GM18502 (cell line): ENCODE measurements around the gene JMJD6.
A peak's percentile ranks its signal among the peaks of the same experiment; 100 is the strongest.
"Not testable (repeated sequence)": the region's sequence is repeated elsewhere in the genome, so short reads cannot be mapped to it uniquely, and the experiment has no call there.

Experiments used
- ATAC-seq: cut with Tn5 transposase; IDR thresholded peaks from one replicate; pipeline ENCODE4 v1.9.1; 2021; ENCODE audit warnings: mild to moderate bottlenecking; ENCODE audit not compliant: unreplicated experiment, poor library complexity

Gene JMJD6

GRCh38 chr17:76726231-76726775 lies at the start of gene JMJD6:
TSS of gene JMJD6 (minus strand) at chr17:76726606. CDS start at chr17:76726475, 131 bp downstream.
- peak; percentile 72 for ATAC-seq

DNA sequence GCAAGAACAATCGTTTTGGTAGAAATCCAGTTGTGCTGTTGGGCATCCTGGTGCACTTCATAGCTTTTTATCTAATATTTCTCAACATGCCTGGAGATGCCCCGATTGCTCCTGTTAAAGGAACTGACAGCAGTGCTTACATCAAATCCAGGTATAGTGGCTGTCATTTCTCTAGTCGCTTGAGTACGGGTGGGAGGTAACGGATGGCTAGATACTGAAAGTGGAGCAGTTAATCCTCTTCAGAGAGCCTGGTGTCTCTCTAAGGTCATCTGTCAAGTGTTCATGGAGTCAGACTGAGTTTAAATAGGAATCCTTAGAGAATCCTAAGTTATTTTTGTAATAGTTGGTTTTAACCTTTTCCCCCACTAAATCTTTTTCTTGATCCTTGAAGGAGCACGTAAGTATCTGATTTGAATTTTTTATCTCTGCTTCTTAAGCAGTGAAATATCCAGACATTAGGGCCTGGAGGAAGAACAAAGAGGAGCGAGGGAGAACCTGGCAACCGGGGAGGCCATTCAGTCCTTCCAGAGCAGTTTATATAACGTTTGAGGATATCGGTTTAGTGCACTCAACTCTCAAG lies 48.7 kb upstream of the JMJD6 start:
- ATAC-seq = no peak

DNA sequence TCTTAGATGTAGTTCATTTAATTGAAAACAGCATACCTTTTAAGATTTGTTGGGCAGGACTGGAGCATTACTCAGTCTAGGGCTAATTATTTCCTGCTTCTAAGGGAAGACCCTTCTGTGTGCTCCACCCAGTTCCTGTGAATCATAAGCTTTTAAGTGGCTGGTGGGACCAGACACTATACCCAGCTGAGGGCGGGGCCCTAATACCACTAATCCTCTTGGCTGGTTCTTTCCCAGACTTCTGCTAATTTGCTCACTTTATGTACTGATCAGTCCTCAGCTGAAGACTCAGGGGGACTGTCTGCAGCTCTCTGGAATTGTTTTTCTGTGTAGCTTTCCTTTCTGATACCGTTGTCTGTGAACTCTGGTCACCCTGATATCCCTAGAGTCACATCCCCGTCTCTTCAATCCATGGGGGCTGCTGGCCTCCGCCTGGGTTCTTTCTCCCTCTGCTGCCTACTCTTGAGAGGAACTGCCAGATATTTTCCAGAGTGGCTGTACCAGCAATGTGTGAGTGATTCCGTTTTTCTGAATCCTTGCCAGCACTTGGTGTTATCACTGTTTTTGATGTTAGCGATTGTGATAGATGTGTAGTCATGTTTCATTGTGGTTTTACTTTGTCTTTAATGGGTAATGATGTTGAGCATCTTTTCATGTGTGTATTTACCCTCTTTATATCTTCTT lies 46.6 kb upstream of the JMJD6 start:
- ATAC-seq = no peak

DNA sequence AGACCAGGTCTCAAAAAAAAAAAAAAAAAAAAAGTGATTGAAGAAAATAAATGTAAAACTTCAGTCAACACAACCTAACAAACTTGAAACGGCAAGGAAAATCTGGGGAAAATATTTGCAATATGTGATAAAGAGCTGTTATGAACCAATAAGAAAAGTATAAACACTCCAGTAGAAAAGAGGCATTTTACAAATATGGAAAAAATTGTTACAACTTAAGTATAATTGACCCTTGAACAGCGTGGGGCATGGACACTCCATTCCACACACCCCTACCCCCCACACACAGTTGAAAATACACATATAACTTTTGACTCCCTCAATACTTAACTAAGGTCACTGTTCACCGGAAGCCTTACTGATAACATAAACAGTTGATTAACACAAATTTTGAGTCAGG lies 32.2 kb upstream of the JMJD6 start:
- ATAC-seq = no peak

DNA sequence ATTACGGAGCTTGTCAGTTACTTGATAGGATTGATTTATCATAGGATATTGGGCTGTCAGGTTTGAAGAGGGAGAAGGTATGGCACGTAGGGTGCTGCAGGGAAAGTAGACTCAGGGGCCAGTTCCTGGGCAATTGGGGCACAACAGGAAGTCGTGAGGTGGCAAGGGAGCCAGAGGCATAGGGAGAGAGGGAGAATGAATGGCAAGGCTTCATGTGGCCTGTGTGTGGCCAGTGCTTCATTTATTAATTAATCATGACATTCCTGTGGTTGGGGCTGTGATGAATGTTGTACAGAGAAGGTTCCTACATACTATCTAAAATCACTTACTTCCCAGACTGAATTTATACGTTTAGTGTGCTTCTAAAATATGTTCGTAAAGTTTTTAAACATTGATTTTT lies 30.9 kb upstream of the JMJD6 start:
- no peak for ATAC-seq

GRCh38 chr17:76755285-76755684 lies 28.9 kb upstream of the JMJD6 start:
- ATAC-seq = no peak

DNA sequence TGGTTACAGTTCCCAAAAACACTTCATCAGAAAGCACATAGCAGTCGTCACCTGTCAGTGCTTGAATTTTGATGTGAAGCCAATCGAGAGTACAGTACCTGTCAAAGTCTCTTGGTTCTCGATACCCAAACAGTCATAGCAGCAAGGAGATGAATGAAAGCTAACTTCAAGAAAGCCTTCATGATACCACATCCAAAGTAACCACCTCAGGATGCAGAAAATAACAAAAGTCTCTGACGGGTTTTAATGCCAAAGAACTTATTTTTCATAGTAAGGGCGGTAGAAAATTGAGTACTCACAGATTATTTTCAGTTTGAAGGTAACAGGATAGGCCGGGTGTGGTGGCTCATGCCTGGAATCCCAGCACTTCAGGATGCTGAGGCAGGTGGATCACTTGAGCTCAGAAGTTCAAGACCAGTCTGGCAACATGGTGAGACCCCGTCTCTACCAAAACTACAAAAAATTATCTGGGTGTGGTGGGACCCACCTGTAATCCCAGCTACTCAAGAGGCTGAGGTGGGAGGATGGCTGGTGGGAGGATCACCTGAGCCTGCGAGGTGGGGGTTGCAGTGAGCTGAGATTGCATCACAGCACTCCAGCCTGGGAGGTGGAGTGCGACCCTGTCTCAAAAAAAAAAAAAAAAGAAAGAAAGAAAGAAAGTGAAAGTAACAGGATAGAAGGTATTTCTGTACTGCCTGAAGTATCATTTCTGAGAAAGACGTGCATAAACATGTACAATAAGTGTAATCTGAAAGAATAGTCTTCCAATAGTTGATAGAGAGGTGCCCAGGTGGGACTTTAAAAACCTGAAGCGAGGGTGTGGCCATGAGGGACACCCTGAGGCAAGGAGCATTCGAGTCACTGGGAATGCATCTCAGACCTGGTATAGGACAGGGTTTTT lies 26.9 kb upstream of the JMJD6 start:
- ATAC-seq = no peak

GRCh38 chr17:76752006-76752405 lies 25.6 kb upstream of the JMJD6 start:
- ATAC-seq = no peak

- ATAC-seq = no peak
These were observed 25.1 kb upstream of the JMJD6 start for GRCh38 chr17:76751416-76751993.

- no peak for ATAC-seq
These were observed 22.3 kb upstream of the JMJD6 start for GRCh38 chr17:76748657-76749056.

GRCh38 chr17:76747716-76748363 lies 21.4 kb upstream of the JMJD6 start:
- no peak for ATAC-seq

- not testable (repeated sequence) for ATAC-seq
These were observed 19.4 kb upstream of the JMJD6 start for GRCh38 chr17:76745785-76746184.

DNA sequence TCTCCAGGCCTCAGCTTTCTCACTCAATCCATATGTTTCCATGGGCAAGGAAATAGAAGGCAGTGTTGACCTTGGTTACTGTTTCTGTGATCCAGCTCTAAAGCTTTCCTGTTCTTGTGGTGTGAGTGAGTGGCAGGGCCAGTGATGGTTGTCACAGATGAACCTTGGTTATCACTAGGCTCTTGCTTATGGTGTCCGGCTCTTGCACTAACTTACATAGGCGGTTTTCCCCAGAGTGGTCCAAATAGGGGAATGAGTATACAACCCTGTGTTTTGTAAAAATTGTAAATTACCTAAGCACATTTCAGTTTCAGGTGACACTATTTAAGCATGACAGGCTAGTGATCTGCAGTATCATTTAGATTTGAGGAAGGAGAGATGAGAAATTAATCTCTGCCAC lies 18.3 kb upstream of the JMJD6 start:
- ATAC-seq = no peak

DNA sequence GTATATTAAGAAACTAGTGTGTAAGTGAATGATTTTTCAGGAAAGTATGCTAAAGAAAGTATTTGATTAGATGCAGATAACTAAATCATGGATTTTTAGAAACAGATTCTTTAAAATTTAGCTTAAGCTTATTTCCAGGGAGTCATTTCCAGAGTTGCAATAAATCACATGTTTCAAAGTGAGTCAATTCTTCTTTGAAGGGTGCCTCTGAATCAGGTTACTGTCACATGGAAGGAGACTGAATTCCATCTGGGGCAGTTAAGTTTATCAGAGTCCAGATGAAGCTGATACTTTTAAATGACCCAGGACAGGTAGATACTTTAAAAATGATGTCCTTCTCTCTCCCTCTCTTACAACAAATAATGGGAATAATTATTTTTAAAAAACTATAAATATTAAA lies 16.6 kb upstream of the JMJD6 start:
- no peak for ATAC-seq

DNA sequence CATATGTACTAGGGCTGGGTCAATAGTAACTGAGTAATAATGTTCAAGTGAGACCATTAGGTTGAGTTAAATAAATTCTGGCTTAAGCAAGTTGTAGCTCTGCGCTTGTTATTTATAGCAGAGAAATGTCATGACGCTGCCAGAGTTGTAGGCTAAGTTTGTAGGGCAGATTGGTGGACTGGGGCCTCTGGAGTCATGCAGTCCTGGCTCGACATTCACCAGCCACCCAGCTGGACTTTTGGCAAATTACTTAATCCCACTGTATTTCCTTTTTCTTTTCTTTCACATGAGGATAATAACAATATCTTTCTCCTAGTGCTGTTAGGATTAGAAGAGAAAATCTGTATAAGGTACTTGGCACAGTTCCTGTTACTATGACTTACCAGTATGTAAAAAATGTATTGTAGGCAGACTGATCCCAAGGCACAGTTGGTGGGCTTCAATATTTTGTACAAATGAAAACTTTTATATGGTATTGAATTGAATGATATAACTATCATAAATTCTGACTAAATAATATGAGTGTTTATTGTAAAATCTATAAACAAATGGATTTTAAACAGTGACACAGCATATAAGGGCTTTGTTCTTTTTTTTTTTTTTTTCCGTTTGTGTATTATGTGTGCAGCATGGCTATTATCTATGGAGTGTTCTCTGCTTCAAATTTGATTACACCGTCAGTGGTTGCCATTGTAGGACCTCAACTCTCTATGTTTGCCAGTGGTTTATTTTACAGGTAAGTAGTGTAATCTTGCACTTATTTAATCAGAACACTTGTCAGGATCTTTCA lies 14.1 kb upstream of the JMJD6 start:
- no peak for ATAC-seq

DNA sequence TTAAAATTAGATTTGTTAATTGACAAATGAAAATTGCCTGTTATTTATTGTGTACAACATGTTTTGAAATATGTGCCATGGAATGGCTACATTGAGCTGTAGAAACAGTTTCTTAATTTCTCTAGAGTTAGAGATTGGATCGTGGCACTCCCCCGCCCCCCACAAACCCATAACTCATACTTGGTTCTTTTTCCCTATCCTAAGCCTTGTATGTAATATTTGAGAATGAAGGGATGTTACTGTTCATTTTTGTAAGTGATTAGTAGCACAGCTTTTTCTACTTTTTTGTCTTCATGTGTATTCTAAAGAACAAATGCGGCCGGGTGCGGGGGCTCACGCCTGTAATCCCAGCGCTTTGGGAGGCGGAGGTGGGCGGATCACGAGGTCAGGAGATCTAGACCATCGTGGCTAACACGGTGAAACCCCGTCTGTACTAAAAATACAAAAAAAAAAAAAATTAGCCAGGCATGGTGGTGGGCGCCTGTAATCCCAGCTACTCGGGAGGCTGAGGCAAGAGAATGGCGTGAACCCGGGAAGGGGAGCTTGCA lies 13.2 kb upstream of the JMJD6 start:
- ATAC-seq = not testable (repeated sequence)

- ATAC-seq = no peak
These were observed 12.1 kb upstream of the JMJD6 start for GRCh38 chr17:76738468-76738850.

DNA sequence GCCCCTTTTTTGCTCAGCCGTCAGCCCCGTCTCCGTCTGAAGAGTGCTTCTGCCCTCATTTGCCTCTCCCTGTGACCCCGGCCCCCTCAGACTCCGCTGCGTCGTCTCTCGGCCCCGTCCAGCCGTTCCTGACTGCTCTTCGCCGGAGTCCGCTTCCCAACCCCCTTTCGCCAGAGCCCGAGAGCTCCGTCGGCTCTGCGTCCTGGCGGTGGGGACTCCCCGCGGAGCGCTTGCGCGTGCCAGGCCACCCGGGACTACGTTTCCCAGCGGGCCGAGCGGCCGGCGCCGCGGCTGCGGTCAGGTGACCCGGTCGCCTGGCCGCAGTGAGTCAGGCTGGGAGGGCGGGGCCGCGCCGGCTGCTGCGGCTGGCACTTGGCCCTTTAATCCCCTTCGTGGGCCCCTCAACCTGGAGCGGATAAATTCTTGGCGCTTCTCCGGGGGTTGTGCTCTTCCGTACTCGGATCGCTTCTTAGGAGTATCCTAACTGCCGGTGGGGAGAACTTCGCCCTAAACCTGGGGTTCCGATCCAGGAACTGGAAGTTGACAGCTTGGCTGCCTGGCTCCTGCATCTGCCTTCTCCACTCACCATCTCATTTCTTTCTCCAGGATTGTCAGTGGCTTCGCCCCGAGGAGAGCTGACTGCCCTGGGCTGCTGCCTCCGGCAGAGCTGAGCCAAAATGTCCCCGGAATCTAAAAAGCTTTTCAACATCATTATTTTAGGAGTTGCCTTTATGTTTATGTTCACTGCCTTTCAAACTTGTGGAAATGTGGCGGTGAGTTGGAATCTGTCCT lies 11.5 kb upstream of the JMJD6 start, which contains the start of gene MFSD11:
Gene MFSD11 (plus strand): TSS at position 444 of the 792 bp plus-strand sequence. CDS start 234 bp downstream, at position 678.
- peak; percentile 59 for ATAC-seq
